Large intestine (tissue), 3 donors: ENCODE measurements around the gene LARP7. TPM values are rescaled to one million over a fixed set of nuclear protein-coding genes. Genes with fewer than 3 reads are reported as not detected.
"Not testable (repeated sequence)": the region's sequence is repeated elsewhere in the genome, so short reads cannot be mapped to it uniquely, and the experiment has no call there.

Source experiments
- DNase-seq, 2 donors: peaks; one replicate each; pipeline versions ENCODE4 v3.0.0 to v3.0.0-alpha.2; 2013
- H3K27ac ChIP-seq: one replicate; pipeline ENCODE4 v1.5.1; 2013; ENCODE audit warnings: low read length
- H3K27me3 ChIP-seq: 2 replicates; pipeline ENCODE4 v1.6.1; 2013; ENCODE audit warnings: low read length; ENCODE audit not compliant: control insufficient read depth, insufficient read depth
- H3K36me3 ChIP-seq: 2 replicates; pipeline ENCODE4 v1.6.1; 2013; ENCODE audit warnings: low read length; ENCODE audit not compliant: control insufficient read depth, insufficient read depth
- H3K4me1 ChIP-seq: one replicate; pipeline ENCODE4 v1.6.1; 2013; ENCODE audit warnings: low read length; ENCODE audit not compliant: control insufficient read depth, insufficient read depth
- H3K4me3 ChIP-seq: one replicate; pipeline ENCODE4 v1.5.1; 2013; ENCODE audit warnings: low read length
- H3K9me3 ChIP-seq: one replicate; pipeline ENCODE4 v1.6.1; 2013; ENCODE audit warnings: mild to moderate bottlenecking, low read depth, low read length, moderate library complexity; ENCODE audit not compliant: control insufficient read depth
- WGBS: methylation state at CpG from one replicate; pipeline ENCODE4 v1.1.5; 2013; ENCODE audit warnings: low lambda C conversion rate; ENCODE audit not compliant: insufficient coverage; 5-methylcytosine and 5-hydroxymethylcytosine counted together
- polyA plus RNA-seq: library from polyadenylated mRNA; unstranded; fragments of 120-200 nt; gene quantifications from one replicate; pipeline ENCODE4 v1.2.1, GENCODE V29; 2013

LARP7 gene
- polyA plus RNA-seq, 1 donor: 60.7 TPM

DNA sequence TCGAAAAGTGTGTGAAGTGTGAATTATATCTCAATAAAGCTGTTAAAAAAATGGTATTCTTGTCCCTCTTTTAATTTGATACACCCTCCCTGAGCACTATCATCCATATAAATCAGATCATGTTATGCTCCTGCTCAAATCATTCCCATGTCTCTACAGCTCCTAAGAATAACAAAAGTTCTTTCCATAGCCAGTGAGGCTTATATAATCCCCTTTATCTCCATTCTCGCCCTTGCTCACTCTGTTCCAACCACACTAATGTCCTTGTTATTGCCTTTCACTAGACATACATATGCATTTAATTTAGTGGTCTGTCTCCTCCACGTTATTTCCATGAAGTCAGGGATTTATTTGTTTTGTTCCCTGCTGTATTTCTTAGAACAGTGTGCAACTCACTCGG lies 10.7 kb upstream of the LARP7 start:
- H3K27ac ChIP-seq: no peak overlapping the region
- no peaks in the 10 kb centered on the region for H3K9me3 ChIP-seq
- no peak overlapping the region for H3K4me3 ChIP-seq
- H3K27me3 ChIP-seq: no peaks in the 10 kb centered on the region
- WGBS: 100% methylated on average over 1 of the region's 4 CpGs
- peaks cover 2% of the 10 kb centered on the region for H3K36me3 ChIP-seq
- no peaks in the 10 kb centered on the region for H3K4me1 ChIP-seq
- DNase-seq: no peak

DNA sequence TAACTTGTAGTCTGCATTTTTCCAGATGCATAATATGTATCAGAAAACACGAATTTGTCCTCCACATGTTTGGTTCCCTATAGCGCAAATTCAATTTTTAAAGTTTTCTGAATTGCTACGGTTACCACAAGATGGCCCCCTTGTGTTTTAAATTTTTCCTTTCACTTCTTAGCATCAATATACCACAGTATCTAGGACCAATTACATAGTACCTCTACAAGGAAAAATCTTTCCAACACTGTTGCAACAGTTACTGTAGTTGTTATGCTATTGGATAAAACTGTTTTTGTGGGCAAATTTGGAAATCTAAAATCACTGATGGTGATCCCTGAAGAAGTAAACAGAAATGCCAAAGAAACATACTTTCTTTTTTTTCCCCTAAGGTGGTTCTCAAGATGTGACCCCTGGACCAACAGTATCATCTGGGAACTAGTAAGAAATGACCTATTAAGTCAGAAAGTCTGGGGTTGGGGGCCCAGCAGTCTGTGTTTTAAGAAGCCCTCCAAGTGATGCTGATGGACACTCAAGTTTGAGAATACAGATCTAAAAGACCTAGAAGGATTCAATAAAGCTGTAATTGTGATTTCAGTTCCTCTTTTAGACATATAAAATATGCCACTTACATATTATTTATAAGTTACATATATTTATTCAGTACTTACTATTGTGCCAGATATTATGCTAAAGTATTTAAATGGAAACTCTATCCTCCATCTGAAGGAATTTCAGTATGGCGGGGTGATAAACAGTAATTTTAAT lies 3.3 kb upstream of the LARP7 start:
- DNase-seq: peak in 1 of 2 donors; percentile 12
- Histone ChIP-seq H3K27ac (no peak overlapping the region), H3K4me3 (no peak overlapping the region), H3K27me3 (no peaks in the 10 kb centered on the region), H3K4me1 (peaks cover 4% of the 10 kb centered on the region), H3K36me3 (peaks cover 2% of the 10 kb centered on the region), H3K9me3 (no peaks in the 10 kb centered on the region)
- WGBS: 38% methylated on average over 4 of the region's 4 CpGs

DNA sequence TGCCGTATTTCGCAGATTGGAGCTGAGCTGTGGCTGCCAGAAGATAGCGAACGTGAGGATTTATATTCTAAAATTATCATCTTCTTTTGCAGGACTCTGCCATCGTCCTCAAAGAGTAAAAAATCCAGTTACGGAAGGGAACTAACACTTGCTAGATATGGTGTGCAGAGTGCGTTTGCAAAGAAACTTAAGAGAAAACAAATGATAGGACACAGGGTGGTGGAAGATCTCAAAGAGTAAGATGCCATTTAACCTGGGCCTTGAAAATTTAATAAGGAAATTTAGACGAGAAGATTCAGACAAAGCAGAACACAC lies 566 bp downstream of the LARP7 start:
- Histone ChIP-seq H3K4me3 (peak overlapping the region; percentile 75), H3K4me1 (peaks cover 4% of the 10 kb centered on the region), H3K9me3 (no peaks in the 10 kb centered on the region), H3K27ac (peak overlapping the region; percentile 96), H3K27me3 (no peaks in the 10 kb centered on the region), H3K36me3 (peaks cover 3% of the 10 kb centered on the region)
- no peak for DNase-seq
- WGBS: 0% methylated on average over 3 of the region's 8 CpGs

DNA sequence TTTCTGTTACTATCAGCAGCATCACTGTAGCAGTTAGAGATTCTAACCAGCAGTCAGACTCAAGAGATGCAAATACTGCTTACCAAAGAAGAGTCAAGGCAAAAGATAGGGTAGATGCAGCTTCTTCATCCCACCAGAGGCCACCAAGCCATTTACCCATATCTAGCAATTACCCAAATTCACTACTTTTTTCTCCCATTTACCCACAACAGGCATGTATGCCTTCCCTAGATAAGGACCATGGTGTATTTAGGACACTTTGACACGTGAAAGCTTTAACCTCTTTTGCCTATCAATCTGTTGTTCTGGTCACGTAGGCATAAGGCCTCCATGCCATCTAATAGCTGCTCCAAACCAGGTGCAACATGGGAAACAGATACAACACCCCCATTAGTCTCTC lies 5.6 kb downstream of the LARP7 start:
- no CpG with 5 or more reads among the region's 2 CpGs for WGBS

DNA sequence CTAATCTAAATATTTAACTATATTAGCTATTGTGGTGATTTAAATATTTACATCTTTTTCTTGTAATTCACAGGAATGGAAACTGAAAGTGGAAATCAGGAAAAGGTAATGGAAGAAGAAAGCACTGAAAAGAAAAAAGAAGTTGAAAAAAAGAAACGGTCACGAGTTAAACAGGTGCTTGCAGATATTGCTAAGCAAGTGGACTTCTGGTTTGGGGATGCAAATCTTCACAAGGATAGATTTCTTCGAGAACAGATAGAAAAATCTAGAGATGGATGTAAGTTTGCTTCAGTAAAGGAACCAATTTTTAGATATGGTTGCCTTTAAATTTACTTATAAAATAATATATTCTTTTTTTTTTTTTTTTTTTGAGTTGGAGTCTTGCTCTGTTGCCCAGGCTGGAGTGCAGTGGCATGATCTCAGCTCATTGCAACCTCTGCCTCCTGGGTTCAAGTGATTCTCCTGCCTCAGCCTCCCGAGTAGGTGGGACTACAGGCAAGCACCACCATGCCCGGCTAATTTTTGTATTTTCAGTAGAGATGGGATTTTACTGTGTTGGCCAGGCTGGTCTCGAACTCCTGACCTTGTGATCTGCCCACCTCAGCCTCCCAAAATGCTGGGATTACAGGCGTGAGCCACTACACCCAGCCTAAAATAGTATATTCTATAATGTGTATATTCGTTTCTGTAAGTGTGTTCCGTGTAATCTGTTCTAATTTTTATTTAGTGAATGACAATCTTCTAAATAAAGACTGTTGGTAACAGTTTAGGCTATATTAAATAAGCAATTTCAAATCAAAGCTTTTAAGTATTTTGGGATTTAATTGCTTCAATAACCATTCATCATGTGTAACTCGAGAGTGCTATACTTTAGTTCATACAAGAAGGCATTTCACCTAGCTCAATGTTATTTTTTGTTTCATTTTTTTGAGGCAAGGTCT lies 7.9 kb downstream of the LARP7 start:
- not testable (repeated sequence) for DNase-seq, H3K4me1 ChIP-seq, H3K4me3 ChIP-seq, H3K27me3 ChIP-seq, H3K27ac ChIP-seq, H3K9me3 ChIP-seq
- 93% methylated on average over 3 of the region's 10 CpGs for WGBS
- peaks cover 34% of the 10 kb centered on the region for H3K36me3 ChIP-seq

More for the DNA sequence above, 5.6 kb downstream of the LARP7 start:
- peaks cover 21% of the 10 kb centered on the region for H3K36me3 ChIP-seq
- peaks cover 4% of the 10 kb centered on the region for H3K4me1 ChIP-seq
- no peak overlapping the region for H3K27ac ChIP-seq
- no peak for DNase-seq
- H3K4me3 ChIP-seq: no peak overlapping the region
- no peaks in the 10 kb centered on the region for H3K27me3 ChIP-seq
- H3K9me3 ChIP-seq: no peaks in the 10 kb centered on the region

DNA sequence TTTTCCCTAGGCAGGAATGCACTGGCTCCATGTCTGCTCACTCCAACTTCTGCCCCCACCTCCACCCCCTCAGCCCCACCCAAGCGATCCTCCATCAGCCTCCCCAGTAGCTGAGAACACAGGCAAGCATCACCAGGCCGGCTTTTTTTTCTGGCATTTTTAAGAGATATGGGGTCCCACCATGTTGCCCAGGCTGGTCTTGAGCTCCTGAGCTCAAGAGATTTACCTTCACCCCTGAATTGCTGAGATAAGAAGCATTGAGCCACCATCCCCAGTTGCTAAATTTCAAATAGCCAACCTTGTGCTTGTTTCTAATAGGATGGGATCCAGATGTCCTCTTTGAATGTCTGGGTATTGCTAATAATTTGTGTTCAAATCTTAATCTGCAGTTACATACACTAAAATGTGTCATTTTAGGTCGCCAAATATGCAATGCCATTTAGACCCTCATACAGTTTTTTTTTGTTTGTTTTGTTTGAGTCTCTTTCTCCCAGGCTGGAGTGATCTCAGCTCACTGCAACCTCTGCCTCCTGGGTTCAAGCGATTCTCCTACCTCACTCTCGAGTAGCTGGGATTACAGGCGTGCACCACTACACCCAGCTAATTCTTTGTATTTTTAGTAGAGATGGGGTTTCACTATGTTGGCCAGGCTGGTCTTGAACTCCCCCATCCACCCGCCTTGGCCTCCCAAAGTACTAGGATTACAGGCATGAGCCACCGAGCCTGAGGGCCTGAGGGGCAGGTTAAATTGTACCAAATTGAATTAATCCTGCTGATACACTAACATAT lies 8.8 kb downstream of the LARP7 start:
- Histone ChIP-seq H3K4me3 (no peak overlapping the region), H3K36me3 (peaks cover 36% of the 10 kb centered on the region), H3K27me3 (no peaks in the 10 kb centered on the region), H3K27ac (no peak overlapping the region), H3K9me3 (no peaks in the 10 kb centered on the region), H3K4me1 (no peaks in the 10 kb centered on the region)
- WGBS: 80% methylated on average over 1 of the region's 8 CpGs
- no peak for DNase-seq

DNA sequence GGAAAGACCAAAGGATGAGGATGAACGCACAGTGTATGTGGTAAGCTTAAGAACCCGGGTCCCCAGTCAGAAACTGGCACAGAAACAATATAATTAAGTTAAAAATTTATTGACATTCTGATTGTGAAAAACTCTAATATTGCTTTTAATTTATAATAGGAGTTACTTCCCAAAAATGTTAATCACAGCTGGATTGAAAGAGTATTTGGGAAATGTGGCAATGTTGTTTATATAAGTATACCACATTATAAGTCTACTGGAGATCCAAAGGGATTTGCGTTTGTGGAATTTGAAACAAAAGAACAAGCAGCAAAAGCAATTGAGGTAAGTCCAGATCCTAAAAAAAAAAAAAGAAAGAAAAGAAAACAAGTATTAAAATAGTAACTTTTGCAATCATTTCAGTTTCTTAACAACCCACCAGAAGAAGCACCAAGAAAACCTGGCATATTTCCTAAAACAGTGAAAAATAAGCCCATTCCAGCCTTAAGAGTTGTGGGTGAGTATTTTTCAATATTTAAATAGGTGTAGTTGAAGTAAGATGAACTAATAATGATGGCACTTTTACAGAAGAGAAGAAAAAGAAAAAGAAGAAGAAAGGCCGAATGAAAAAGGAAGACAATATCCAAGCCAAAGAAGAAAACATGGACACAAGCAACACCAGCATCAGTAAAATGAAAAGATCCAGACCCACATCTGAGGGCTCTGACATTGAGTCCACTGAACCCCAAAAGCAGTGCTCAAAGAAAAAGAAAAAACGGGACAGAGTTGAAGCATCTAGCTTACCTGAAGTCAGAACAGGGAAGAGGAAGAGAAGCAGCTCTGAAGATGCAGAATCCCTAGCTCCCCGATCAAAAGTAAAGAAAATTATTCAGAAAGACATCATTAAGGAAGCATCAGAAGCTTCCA lies 9.9 kb downstream of the LARP7 start:
- Histone ChIP-seq H3K27me3 (no peaks in the 10 kb centered on the region), H3K4me3 (no peak overlapping the region), H3K4me1 (no peaks in the 10 kb centered on the region), H3K36me3 (peaks cover 37% of the 10 kb centered on the region), H3K9me3 (no peaks in the 10 kb centered on the region), H3K27ac (no peak overlapping the region)
- 71% methylated on average over 4 of the region's 6 CpGs for WGBS
- no peak for DNase-seq

DNA sequence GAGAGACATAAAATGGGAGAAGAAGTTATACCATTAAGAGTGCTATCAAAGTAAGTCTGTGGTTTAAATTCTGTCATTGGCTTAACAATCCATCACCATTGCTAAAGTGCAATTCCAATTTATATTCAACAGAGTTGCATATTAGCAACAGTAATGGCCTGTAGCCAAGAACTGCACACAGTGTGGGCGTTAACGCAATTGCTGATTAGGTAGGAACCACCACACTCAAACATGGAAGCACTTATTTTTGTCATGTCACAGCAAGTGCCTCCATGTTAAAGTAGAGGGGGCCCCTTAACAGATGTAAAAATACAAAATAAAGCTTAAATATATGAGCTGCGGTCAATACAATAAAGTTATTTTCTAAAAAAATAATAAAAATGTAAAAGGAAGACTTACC lies 10.8 kb downstream of the LARP7 start:
- WGBS: 86% methylated on average over 1 of the region's 3 CpGs
- Histone ChIP-seq H3K27ac (no peak overlapping the region), H3K27me3 (no peaks in the 10 kb centered on the region), H3K9me3 (no peaks in the 10 kb centered on the region), H3K4me3 (no peak overlapping the region), H3K4me1 (no peaks in the 10 kb centered on the region), H3K36me3 (peaks cover 39% of the 10 kb centered on the region)
- no peak for DNase-seq

DNA sequence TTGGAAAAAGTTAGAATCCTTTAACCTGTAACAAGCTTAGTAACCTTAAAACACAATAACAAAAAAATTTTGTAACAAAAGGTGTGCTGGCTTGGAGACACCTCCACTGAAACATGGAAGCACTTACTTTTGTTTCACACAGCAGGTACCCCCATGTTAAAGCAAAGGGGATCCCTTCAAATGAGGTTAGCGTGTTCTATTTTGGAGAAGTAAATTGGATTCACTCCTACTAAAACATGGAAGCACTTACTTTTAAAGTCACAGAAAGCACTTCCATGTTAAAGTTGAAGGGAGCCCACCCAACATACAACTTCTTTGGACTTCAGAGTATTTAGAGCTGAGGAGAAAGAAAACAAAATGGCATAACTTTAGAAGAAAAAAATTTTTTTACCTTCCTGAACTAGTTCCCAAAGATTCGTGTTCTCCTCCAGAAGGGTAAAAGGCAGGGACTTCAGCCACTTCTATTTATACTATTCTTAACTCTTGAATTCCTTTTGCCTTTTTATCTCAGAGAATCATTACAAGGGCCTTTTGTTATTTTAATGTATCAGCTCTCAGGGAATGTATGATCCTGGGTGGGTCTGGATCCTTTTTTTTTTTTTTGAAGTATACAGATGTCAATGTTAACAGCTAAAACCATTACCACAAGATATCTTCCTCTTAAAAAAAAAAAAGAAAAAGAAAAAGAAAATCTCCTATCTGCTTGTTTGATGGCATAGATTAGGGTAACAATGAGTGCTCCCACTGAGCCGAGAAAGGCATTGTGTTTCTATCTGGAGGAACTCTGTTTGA lies 11.5 kb downstream of the LARP7 start:
- Histone ChIP-seq H3K27me3 (no peaks in the 10 kb centered on the region), H3K4me3 (no peak overlapping the region), H3K36me3 (peaks cover 45% of the 10 kb centered on the region), H3K27ac (no peak overlapping the region), H3K4me1 (no peaks in the 10 kb centered on the region), H3K9me3 (no peaks in the 10 kb centered on the region)
- DNase-seq: no peak
- WGBS: 17% methylated on average over 1 of the region's 3 CpGs
